Measurements from ENCODE around the gene RASA1. TPM values are rescaled to one million over a fixed set of nuclear protein-coding genes. Genes with fewer than 3 reads are reported as not detected.

Gene RASA1
- total RNA-seq, 1 experiment from 2014 or later, result 29.0 TPM

DNA sequence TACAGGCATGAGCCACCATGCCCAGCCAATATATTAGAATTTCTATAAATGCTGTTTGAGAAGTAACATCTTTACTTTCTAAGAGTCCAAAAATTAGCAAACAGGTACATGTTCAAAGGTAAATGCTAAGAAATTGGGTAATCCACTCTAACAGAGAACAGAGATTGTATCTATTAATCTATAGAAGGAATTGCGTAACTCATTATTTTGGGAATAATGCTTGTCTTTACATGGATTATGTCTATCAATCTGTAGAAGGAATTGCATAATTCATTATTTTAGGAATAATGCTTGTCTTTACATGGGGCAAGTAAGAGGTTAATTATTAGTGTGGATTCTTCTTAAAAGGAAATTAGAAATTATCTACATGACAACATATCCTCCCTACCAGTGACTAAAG is 114.5 kb downstream of the RASA1 start:
- no TSS peak for BruUV-seq (replicated peaks)
- Histone ChIP-seq H3K4me1 (ENCODE audit: control insufficient read depth, insufficient read depth, low read length) (peaks cover 3% of the 10 kb centered on the region; the same call in 1 of the 2 replicates), H3K36me3 (ENCODE audit: control insufficient read depth, insufficient read depth, low read length) (peaks cover 51% of the 10 kb centered on the region), H3K27ac (ENCODE audit: low read length) (no peak overlapping the region), H3K4me3 (ENCODE audit: low read depth in 2 of 2, low read length in 2 of 2) (no peak overlapping the region), H3K9me3 (ENCODE audit: control insufficient read depth, insufficient read depth, low read depth, low read length) (no peaks in the 10 kb centered on the region), H3K27me3 (ENCODE audit: control insufficient read depth, insufficient read depth, low read length) (no peaks in the 10 kb centered on the region)
- ChIA-PET CTCF (no interaction called here), POLR2A (no interaction called here)
- DNase-seq (ENCODE audit: low read depth, low spot score) (no peak), ATAC-seq (no peak)
- TF ChIP-seq, protein P1, sequence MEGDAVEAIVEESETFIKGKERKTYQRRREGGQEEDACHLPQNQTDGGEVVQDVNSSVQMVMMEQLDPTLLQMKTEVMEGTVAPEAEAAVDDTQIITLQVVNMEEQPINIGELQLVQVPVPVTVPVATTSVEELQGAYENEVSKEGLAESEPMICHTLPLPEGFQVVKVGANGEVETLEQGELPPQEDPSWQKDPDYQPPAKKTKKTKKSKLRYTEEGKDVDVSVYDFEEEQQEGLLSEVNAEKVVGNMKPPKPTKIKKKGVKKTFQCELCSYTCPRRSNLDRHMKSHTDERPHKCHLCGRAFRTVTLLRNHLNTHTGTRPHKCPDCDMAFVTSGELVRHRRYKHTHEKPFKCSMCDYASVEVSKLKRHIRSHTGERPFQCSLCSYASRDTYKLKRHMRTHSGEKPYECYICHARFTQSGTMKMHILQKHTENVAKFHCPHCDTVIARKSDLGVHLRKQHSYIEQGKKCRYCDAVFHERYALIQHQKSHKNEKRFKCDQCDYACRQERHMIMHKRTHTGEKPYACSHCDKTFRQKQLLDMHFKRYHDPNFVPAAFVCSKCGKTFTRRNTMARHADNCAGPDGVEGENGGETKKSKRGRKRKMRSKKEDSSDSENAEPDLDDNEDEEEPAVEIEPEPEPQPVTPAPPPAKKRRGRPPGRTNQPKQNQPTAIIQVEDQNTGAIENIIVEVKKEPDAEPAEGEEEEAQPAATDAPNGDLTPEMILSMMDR (IDR thresholded peaks at IDR 0.05), result no peak
- TF ChIP-seq SIN3A (IDR thresholded peaks at IDR 0.05; ENCODE audit: borderline replicate concordance, insufficient read depth, low read depth, low read length), result no peak
- intact Hi-C loops (cut with micrococcal nuclease; ENCODE audit: unreplicated experiment), result no loop called here
- in situ Hi-C loops (cut with HindIII; ENCODE audit: low pct_unique_long_range_greater_than_20kb, low sequenced_read_pairs), result no loop called here

DNA sequence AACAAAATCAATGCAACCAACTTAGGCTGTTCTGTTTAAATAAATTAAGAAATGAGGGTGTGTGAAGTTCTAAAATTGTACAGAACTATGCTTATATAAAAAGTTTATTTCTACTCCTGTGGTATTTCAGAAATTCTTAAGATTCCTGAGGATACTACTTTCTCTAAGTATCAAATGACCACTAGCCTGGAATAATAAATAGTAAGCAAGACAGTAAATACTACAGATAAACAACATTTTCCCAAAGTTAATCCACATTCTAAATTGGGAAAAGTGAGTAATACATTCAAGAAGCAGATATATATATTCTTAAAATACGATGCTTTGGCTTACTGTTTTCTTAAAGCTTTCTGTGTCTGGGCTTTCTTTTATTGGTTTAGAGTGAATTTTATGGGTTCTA is 115.5 kb downstream of the RASA1 start:
- Histone ChIP-seq H3K27me3 (ENCODE audit: control insufficient read depth, insufficient read depth, low read length) (no peaks in the 10 kb centered on the region), H3K36me3 (ENCODE audit: control insufficient read depth, insufficient read depth, low read length) (peaks cover 52% of the 10 kb centered on the region), H3K4me3 (ENCODE audit: low read depth in 2 of 2, low read length in 2 of 2) (no peak overlapping the region), H3K9me3 (ENCODE audit: control insufficient read depth, insufficient read depth, low read depth, low read length) (no peaks in the 10 kb centered on the region), H3K27ac (ENCODE audit: low read length) (no peak overlapping the region), H3K4me1 (ENCODE audit: control insufficient read depth, insufficient read depth, low read length) (peaks cover 3% of the 10 kb centered on the region; the same call in 1 of the 2 replicates)
- ATAC-seq (no peak), DNase-seq (ENCODE audit: low read depth, low spot score) (no peak)
- CTCF ChIA-PET, result no interaction called here
- TF ChIP-seq, protein P1 (IDR thresholded peaks at IDR 0.05), result no peak
- TF ChIP-seq TCF7L2 (IDR thresholded peaks at IDR 0.05; ENCODE audit: low read depth, low read length), result no peak
- TF ChIP-seq SIN3A (IDR thresholded peaks at IDR 0.05; ENCODE audit: borderline replicate concordance, insufficient read depth, low read depth, low read length), result no peak
- no peak for TF ChIP-seq POLR2AphosphoS5 (IDR thresholded peaks at IDR 0.05; ENCODE audit: low read depth, low read length)
- intact Hi-C loops (cut with micrococcal nuclease; ENCODE audit: unreplicated experiment) (no loop called here), in situ Hi-C loops (cut with HindIII; ENCODE audit: low pct_unique_long_range_greater_than_20kb, low sequenced_read_pairs) (no loop called here)
- POLR2A ChIA-PET, result no interaction called here
- no TSS peak for BruUV-seq (replicated peaks)

DNA sequence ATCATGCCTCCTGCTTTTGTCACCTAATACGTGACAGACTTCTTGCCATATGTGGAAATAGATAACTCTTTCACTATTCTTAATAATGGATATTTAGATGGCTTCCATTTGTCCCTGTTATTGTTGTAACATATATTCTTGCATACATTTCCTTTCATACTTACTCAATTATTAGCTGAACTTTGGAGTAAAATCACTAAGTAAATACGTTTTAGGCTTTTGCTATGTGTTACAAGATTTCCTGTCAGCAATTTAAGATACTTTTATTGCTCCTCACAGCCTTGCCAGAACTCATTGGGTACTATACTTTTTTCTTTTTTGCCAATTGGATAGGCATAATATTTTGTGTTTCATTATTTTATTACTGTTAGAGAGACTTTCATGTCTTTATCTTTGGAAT is 118.1 kb downstream of the RASA1 start:
- intact Hi-C loops (cut with micrococcal nuclease; ENCODE audit: unreplicated experiment), result no loop called here
- no peak for ATAC-seq
- H3K4me3 ChIP-seq (ENCODE audit: low read depth in 2 of 2, low read length in 2 of 2), result no peak overlapping the region
- H3K27me3 ChIP-seq (ENCODE audit: control insufficient read depth, insufficient read depth, low read length), result no peaks in the 10 kb centered on the region
- no peak for TF ChIP-seq SIN3A (IDR thresholded peaks at IDR 0.05; ENCODE audit: borderline replicate concordance, insufficient read depth, low read depth, low read length)
- no peak for TF ChIP-seq TCF7L2 (IDR thresholded peaks at IDR 0.05; ENCODE audit: low read depth, low read length)
- TF ChIP-seq, protein P2, sequence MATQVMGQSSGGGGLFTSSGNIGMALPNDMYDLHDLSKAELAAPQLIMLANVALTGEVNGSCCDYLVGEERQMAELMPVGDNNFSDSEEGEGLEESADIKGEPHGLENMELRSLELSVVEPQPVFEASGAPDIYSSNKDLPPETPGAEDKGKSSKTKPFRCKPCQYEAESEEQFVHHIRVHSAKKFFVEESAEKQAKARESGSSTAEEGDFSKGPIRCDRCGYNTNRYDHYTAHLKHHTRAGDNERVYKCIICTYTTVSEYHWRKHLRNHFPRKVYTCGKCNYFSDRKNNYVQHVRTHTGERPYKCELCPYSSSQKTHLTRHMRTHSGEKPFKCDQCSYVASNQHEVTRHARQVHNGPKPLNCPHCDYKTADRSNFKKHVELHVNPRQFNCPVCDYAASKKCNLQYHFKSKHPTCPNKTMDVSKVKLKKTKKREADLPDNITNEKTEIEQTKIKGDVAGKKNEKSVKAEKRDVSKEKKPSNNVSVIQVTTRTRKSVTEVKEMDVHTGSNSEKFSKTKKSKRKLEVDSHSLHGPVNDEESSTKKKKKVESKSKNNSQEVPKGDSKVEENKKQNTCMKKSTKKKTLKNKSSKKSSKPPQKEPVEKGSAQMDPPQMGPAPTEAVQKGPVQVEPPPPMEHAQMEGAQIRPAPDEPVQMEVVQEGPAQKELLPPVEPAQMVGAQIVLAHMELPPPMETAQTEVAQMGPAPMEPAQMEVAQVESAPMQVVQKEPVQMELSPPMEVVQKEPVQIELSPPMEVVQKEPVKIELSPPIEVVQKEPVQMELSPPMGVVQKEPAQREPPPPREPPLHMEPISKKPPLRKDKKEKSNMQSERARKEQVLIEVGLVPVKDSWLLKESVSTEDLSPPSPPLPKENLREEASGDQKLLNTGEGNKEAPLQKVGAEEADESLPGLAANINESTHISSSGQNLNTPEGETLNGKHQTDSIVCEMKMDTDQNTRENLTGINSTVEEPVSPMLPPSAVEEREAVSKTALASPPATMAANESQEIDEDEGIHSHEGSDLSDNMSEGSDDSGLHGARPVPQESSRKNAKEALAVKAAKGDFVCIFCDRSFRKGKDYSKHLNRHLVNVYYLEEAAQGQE (IDR thresholded peaks at IDR 0.05; ENCODE audit: insufficient read depth in 1 of 2, low read depth in 2 of 2, low read length in 1 of 2), result no peak
- TF ChIP-seq, protein P1 (IDR thresholded peaks at IDR 0.05), result no peak
- no peak for TF ChIP-seq POLR2AphosphoS5 (IDR thresholded peaks at IDR 0.05; ENCODE audit: low read depth, low read length)
- CTCF ChIA-PET, result no interaction called here
- in situ Hi-C loops (cut with HindIII; ENCODE audit: low pct_unique_long_range_greater_than_20kb, low sequenced_read_pairs), result no loop called here
- H3K27ac ChIP-seq (ENCODE audit: low read length), result no peak overlapping the region
- H3K9me3 ChIP-seq (ENCODE audit: control insufficient read depth, insufficient read depth, low read depth, low read length), result no peaks in the 10 kb centered on the region
- H3K36me3 ChIP-seq (ENCODE audit: control insufficient read depth, insufficient read depth, low read length), result peaks cover 41% of the 10 kb centered on the region
- POLR2A ChIA-PET, result no interaction called here
- no TSS peak for BruUV-seq (replicated peaks)
- no peak for DNase-seq (ENCODE audit: low read depth, low spot score)
- peaks cover 3% of the 10 kb centered on the region; the same call in 1 of the 2 replicates for H3K4me1 ChIP-seq (ENCODE audit: control insufficient read depth, insufficient read depth, low read length)
